Activated CD8-positive, alpha-beta memory T cell treated with anti-CD3 and anti-CD28 coated beads for 36 hours (primary cell): ENCODE data around the gene TMPRSS9. TPM values are rescaled to one million over a fixed set of nuclear protein-coding genes. Genes with fewer than 3 reads are reported as not detected.

Experiments used
- CTCF ChIA-PET: fragments of 350-600 bp; sonication (Branson Sonifier 250); formaldehyde crosslinking; loops from one replicate; lab custom pipeline; 2021; ENCODE audit warnings: antibody characterized with exemption; lab: Charles Lee
- POLR2A ChIA-PET: fragments of 350-600 bp; sonication (Branson Sonifier 250); formaldehyde crosslinking; loops from one replicate; lab custom pipeline; 2021; ENCODE audit warnings: antibody characterized with exemption; lab: Charles Lee
- total RNA-seq, 2 experiments: library from RNA; stranded (reverse); gene quantifications; one replicate each; pipeline ENCODE4 v1.2.3, GENCODE V29; 2021

TMPRSS9 gene
- total RNA-seq, 2 experiments from 2014 or later, result not detected

- ChIA-PET CTCF (interaction anchor here (0.6 kb wide), 1 partner anchor 349 kb away, joined by 4 read pairs; no protein-coding TSS in a partner anchor), POLR2A (no interaction called here)
Observed at GRCh38 chr19:2434267-2434666, 74.2 kb downstream of the TMPRSS9 start.

- POLR2A ChIA-PET, result interaction anchor here (0.6 kb wide), 1 partner anchor 570 kb away, joined by 5 read pairs; no protein-coding TSS in a partner anchor
- CTCF ChIA-PET, result interaction anchor here (0.7 kb wide), 1 partner anchor 302 kb away, joined by 3 read pairs; no protein-coding TSS in a partner anchor
Observed at GRCh38 chr19:2434721-2435265, 74.7 kb downstream of the TMPRSS9 start.

GRCh38 chr19:2436384-2436783, 76.3 kb downstream of the TMPRSS9 start:
- ChIA-PET CTCF (interaction anchor here (0.7 kb wide), 1 partner anchor 9 kb away, joined by 3 read pairs; the partner anchor contains the start of gene TIMM13), POLR2A (no interaction called here)

GRCh38 chr19:2436926-2437325, 76.9 kb downstream of the TMPRSS9 start:
- POLR2A ChIA-PET, result no interaction called here

GRCh38 chr19:2438178-2438577, 78.1 kb downstream of the TMPRSS9 start:
- ChIA-PET CTCF (no interaction called here), POLR2A (interaction anchor here (0.7 kb wide), 1 partner anchor 188 kb away, joined by 7 read pairs; no protein-coding TSS in a partner anchor)

More at GRCh38 chr19:2436926-2437325, 76.9 kb downstream of the TMPRSS9 start:
- CTCF ChIA-PET, result interaction anchor here (0.7 kb wide), 1 partner anchor 9 kb away, joined by 3 read pairs; the partner anchor contains the start of gene TIMM13

- ChIA-PET CTCF (interaction anchor here (0.6 to 0.7 kb wide), 2 partner anchors 112 to 841 kb away, joined by 3 read pairs; no protein-coding TSS in a partner anchor), POLR2A (interaction anchor here (0.7 kb wide), 1 partner anchor 1114 kb away, joined by 7 read pairs; no protein-coding TSS in a partner anchor)
Observed at GRCh38 chr19:2440515-2440914, 80.5 kb downstream of the TMPRSS9 start.

- CTCF ChIA-PET, result no interaction called here
Observed at GRCh38 chr19:2441096-2441752, 81.2 kb downstream of the TMPRSS9 start.

GRCh38 chr19:2443116-2443784, 83.2 kb downstream of the TMPRSS9 start:
- POLR2A ChIA-PET, result no interaction called here
- CTCF ChIA-PET, result interaction anchor here (0.6 to 1.0 kb wide), 4 partner anchors 12 to 52 kb away, joined by 3 to 4 read pairs (median 3); no protein-coding TSS in a partner anchor

More at GRCh38 chr19:2441096-2441752, 81.2 kb downstream of the TMPRSS9 start:
- POLR2A ChIA-PET, result no interaction called here

GRCh38 chr19:2443785-2444182, 83.7 kb downstream of the TMPRSS9 start:
- CTCF ChIA-PET, result interaction anchor here (0.7 to 1.0 kb wide), 2 partner anchors 29 to 52 kb away, joined by 3 read pairs; no protein-coding TSS in a partner anchor
- POLR2A ChIA-PET, result no interaction called here

GRCh38 chr19:2444251-2445002, 84.4 kb downstream of the TMPRSS9 start:
- POLR2A ChIA-PET, result no interaction called here
- CTCF ChIA-PET, result interaction anchor here (0.7 kb wide), 1 partner anchor 53 kb away, joined by 3 read pairs; no protein-coding TSS in a partner anchor

GRCh38 chr19:2446381-2446780, 86.3 kb downstream of the TMPRSS9 start:
- POLR2A ChIA-PET, result no interaction called here
- CTCF ChIA-PET, result no interaction called here

GRCh38 chr19:2449019-2449418, 89.0 kb downstream of the TMPRSS9 start:
- ChIA-PET CTCF (no interaction called here), POLR2A (no interaction called here)

GRCh38 chr19:2451138-2451537, 91.1 kb downstream of the TMPRSS9 start:
- ChIA-PET CTCF (no interaction called here), POLR2A (no interaction called here)

- POLR2A ChIA-PET, result no interaction called here
- CTCF ChIA-PET, result interaction anchor here (0.8 kb wide), 1 partner anchor 170 kb away, joined by 3 read pairs; no protein-coding TSS in a partner anchor
Observed at GRCh38 chr19:2451741-2452140, 91.7 kb downstream of the TMPRSS9 start.

- ChIA-PET POLR2A (no interaction called here), CTCF (interaction anchor here (1.2 to 1.4 kb wide), 2 partner anchors 158 to 160 kb away, joined by 6 to 7 read pairs; no protein-coding TSS in a partner anchor)
Observed at GRCh38 chr19:2453431-2454025, 93.5 kb downstream of the TMPRSS9 start.

GRCh38 chr19:2454199-2454961, 94.3 kb downstream of the TMPRSS9 start:
- CTCF ChIA-PET, result interaction anchor here (1.2 to 1.4 kb wide), 2 partner anchors 157 to 159 kb away, joined by 6 to 7 read pairs; no protein-coding TSS in a partner anchor

More at GRCh38 chr19:2454199-2454961, 94.3 kb downstream of the TMPRSS9 start:
- POLR2A ChIA-PET, result no interaction called here
